Stimulated activated CD8-positive, alpha-beta memory T cell treated with anti-CD3 and anti-CD28 coated beads, Interleukin-15, amount 100 ng/mL, for 24 hours (primary cell): ENCODE measurements around the gene DPEP2.
"Not testable (repeated sequence)": the region's sequence is repeated elsewhere in the genome, so short reads cannot be mapped to it uniquely, and the experiment has no call there.

Experiments
- DNase-seq: peaks from one replicate; pipeline ENCODE4 v3.0.0-alpha.2; 2020; ENCODE audit warnings: low read depth

The DPEP2 gene, protein sequence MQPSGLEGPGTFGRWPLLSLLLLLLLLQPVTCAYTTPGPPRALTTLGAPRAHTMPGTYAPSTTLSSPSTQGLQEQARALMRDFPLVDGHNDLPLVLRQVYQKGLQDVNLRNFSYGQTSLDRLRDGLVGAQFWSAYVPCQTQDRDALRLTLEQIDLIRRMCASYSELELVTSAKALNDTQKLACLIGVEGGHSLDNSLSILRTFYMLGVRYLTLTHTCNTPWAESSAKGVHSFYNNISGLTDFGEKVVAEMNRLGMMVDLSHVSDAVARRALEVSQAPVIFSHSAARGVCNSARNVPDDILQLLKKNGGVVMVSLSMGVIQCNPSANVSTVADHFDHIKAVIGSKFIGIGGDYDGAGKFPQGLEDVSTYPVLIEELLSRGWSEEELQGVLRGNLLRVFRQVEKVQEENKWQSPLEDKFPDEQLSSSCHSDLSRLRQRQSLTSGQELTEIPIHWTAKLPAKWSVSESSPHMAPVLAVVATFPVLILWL

GRCh38 chr16:67998779-67999688 lies at the start of gene DPEP2:
DPEP2 (minus strand) TSS chr16:67999484; CDS start chr16:67993212, 6,272 bp downstream.
- DNase-seq: not testable (repeated sequence)

DNA sequence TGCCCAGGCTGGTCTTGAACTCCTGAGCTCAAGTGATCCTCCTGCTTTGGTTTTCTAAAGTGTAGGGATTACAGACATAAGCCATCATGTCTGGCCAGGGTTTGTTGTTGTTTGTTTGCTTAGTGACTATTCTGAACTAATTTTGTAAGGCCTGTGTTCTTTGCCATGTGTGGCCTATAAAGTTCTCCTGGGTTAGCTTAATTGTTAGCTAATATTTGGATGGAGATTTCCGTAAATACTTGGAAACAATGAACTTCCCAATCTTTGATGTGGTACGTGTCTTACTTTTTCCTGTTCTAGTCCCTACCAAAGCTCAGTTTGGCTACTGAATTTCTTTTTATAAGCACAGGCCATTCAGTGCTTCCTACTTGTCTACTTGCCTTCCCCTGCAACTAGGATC lies 48.7 kb upstream of the DPEP2 start:
- DNase-seq: no peak

DNA sequence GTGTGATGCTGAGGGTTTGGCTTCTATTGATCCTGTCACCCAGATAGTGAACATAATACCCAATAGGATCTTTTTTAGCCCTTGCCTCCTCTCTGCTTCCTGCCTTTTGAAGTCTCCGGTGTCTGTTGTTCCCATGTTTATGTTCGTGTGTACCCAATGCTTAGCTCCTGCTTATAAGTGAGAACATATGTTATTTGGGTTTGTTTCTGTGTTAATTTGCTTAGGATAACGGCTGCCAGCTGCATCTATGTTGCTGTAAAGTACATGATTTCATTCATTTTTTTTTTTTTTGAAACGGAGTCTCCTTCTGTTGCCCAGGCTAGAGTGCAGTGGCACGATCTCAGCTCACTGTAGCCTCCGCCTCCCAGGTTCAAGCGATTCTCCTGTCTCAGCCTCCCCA lies 46.8 kb upstream of the DPEP2 start:
- no peak for DNase-seq

DNA sequence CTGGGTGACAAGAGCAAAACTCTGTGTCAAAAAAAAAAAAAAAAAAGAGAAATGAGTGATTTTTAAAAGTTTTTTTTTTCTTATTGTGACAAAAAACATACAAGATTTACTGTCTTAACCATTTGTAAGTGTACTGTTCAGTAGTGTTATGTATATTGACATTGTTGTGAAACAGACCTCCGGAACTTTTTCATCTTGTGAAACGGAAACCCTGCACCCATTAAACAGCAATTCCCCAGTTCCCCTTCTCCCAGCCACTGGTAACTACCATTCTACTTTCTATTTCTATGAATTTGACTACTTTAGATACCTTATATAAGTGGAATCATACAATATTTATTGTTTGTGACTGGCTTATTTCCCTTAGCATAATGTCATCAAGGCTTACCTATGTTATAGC lies 42.5 kb upstream of the DPEP2 start:
- no peak for DNase-seq

GRCh38 chr16:68040506-68041288 lies 41.4 kb upstream of the DPEP2 start:
- peak; percentile 78 for DNase-seq

DNA sequence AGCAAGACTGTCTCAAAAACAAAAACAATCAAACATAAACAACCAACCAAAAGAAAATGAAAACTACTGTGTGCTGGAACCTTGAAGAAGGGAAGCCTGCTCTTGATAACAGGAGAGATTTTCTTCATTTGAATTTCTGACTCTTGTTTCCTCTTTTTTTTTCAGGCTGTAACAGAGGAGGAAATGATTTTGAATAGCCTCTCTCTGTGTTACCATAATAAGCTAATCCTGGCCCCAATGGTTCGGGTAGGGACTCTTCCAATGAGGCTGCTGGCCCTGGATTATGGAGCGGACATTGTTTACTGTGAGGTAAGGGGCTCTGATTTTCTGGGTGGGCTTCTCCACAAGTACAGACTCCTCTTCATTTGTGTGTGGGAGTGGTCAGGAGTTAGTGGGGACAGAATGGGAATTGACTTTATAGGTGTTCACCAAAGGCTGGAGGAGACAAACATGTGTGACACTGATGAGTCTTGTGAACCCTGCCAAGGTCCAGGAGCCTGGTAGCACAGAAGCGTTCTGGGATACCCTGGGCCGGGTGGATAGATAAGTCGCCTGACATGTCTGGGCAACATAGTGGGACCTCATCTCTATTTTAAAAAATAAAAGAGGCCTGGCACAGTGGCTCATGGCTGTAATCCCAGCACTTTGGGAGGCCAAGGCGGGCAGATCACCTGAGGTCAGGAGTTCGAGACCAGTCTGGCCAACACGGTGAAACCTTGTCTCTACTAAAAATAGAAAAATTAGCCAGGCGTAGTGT lies 38.7 kb upstream of the DPEP2 start:
- no peak for DNase-seq

GRCh38 chr16:68035227-68035626 lies 35.9 kb upstream of the DPEP2 start:
- no peak for DNase-seq

DNA sequence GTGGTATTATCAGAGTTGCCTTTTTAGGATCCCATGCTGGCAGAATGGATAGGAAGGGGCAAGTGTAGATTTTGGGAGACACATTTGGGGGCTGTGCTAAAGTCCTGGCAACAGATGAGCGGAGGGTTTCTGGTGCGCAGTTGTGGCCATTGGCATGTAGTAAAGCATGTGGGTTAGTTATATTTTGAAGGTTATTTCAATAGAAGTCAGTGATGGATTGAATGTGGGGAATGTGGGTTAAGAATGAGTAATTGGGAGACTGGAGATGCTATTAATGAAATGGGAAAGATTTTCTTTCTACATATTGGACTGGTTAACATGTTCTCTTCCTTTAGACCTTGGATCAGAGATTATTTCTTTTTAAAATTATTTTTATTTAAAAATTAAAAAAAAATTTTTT lies 33.8 kb upstream of the DPEP2 start:
- DNase-seq: no peak

GRCh38 chr16:68031951-68032350 lies 32.7 kb upstream of the DPEP2 start:
- DNase-seq: no peak

DNA sequence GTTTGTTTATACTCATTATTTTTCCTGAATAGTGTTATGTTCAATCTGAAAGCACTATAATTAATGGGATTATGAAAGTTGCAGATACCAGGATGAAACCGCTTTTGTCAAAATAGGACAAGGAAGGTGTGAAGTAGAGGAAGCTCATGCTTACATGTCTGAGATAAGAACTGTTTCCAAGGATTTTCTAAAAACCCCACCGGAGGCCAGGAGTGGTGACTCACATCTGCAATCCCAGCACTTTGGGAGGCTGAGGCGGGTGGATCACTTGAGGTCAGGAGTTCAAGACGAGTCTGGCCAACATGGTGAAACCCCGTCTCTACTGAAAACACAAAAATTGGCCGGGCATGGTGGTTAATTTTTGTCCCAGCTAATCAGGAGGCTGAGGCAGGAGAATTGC lies 30.8 kb upstream of the DPEP2 start:
- DNase-seq: not testable (repeated sequence)

DNA sequence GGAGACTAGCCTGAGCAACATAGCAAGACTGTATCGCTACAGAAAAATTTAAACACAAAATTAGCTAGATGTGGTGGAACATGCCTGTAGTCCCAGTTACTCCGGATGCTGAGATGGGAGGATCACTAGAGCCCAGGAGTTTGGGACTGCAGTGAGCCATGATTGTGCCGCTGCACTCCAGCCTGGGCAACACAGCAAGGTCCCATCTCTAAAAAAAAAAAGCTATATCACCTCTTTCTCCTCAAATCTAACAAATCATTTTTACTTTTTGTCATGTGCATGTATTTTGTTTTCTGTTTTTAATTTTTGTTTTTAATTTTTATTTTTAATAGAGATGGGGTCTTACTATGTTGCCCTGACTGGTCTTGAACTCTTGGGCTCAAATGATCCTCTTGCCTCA lies 29.7 kb upstream of the DPEP2 start:
- no peak for DNase-seq

DNA sequence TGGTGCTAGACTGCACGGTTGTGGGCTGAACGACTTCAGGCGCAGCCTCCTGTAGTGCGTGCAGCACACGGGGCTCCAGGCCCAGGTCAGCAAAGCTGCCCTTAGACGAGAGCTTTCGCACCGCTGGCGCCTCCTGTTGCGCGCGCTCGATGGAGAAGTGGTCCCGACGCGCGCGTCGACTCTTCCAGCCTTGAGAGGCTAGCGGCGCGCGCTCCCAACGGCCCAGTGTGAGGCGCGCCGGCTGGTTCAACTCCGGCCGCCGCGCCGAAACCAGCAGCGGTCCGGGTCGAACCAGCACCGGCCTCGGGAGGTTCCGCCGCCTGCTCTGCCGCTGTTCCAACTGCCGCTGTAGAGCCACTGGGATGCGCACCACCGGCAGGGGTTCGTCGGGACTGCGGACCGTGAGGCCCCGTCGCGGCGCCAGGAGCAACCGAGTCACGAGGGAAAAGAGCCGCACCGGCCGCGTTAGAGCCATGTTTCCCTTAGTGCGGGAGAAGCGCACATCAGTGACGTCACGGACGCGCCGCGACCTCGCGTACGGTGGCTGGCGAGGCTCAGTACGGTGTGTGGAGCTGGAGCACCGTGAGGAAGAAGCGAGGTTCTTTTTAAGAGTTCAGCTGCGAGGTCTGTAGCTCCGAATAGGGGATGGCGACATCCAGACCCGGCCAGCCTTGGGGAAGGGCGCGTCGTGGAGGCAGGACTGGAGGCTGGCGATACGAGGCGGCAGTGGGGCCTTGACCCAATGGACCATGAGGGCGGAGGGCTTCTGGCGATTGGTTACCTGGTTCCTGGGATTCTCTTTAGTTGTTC lies 23.6 kb upstream of the DPEP2 start, which contains the start of the genes DDX28 and DUS2:
Gene DDX28 (minus strand): TSS at position 505 of the 810 bp plus-strand sequence. CDS start 30 bp downstream, at position 475.
Gene DUS2 (plus strand): TSS at position 557 of the 810 bp plus-strand sequence. CDS start 14,740 bp downstream, outside the sequence.
- DNase-seq: peak; percentile 96

GRCh38 chr16:68022278-68022727 lies 23.0 kb upstream of the DPEP2 start:
- no peak for DNase-seq

- DNase-seq: no peak
Observed at GRCh38 chr16:68021490-68021889, 22.2 kb upstream of the DPEP2 start.

DNA sequence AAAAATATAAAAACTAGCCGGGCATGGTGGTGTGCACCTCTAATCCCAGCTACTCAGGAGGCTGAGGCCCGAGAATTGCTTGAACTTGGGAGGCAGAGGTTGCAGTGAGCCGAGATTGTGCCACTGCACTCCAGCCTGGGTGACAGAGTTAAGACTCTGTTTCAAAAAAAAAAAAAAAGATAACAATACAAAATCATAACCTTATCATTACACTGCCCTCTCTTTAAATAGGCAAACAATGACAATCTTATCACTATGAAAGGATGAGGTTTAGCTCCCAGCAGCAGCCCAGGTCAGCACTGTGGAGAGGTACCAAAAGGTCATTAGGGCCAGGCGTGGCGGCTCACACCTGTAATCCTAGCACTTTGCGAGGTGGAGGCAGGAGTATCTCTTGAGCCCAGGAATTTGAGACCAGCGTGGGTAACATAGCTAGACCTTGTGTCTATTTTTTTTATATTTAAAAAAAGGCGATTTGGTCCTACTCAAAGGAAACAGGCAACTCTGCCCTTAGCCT lies 19.9 kb upstream of the DPEP2 start:
- DNase-seq: no peak

- DNase-seq: no peak
Observed at GRCh38 chr16:68015681-68016080, 16.4 kb upstream of the DPEP2 start, which contains the start of gene DPEP2NB. DPEP2NB (minus strand) TSS chr16:68015911; CDS start chr16:68015770, 141 bp downstream.

GRCh38 chr16:68013440-68013839 lies 14.2 kb upstream of the DPEP2 start:
- DNase-seq: no peak

GRCh38 chr16:68009872-68010271 lies 10.6 kb upstream of the DPEP2 start:
- not testable (repeated sequence) for DNase-seq

- no peak for DNase-seq
Observed at GRCh38 chr16:68009157-68009735, 10.0 kb upstream of the DPEP2 start.
